ENCODE results near the gene NIN. TPM values are rescaled to one million over a fixed set of nuclear protein-coding genes. Genes with fewer than 3 reads are reported as not detected.

NIN gene
- total RNA-seq, 1 experiment from 2014 or later, result 36.5 TPM

DNA sequence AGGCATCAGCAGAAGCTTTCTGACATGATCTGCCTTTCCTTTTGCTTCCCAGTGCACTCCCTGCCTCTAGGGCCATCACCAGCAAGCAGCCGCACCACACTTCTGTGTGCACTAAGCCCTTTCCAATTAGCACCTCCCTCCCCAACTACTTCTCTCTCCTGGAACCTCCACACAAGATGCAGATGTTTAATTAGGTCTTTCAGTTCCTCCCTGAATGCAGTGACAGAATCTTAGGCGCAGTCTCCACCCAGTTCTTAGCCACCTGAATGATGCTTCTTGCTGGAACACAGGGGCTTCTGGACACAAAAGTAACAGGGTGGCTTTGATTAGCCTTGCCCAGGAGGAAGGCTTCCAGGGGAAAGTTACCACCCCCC lies 32.9 kb downstream of the NIN start:
- intact Hi-C loops (cut with micrococcal nuclease; ENCODE audit: unreplicated experiment), result no loop called here
- ChIA-PET CTCF (interaction anchor here (0.6 kb wide), 1 partner anchor 253 kb away, joined by 3 read pairs; no protein-coding TSS in a partner anchor), POLR2A (ENCODE audit: unreplicated experiment) (no interaction called here)
- Histone ChIP-seq H3K36me3 (ENCODE audit: low read depth) (no peaks in the 10 kb centered on the region), H3K9me3 (ENCODE audit: insufficient read depth, low read depth) (no peaks in the 10 kb centered on the region), H3K79me2 (ENCODE audit: low read depth) (no peaks in the 10 kb centered on the region), H3F3A (ENCODE audit: insufficient read depth, low read depth) (no peaks in the 10 kb centered on the region), H3K27me3 (ENCODE audit: insufficient read depth, low read depth) (no peaks in the 10 kb centered on the region), H3K4me3 (no peak overlapping the region), H3K27ac (no peak overlapping the region), H3K4me1 (replicated peaks; ENCODE audit: insufficient read depth) (no peaks in the 10 kb centered on the region; the same call in 1 of the 2 replicates), H4K20me1 (ENCODE audit: insufficient read depth) (no peaks in the 10 kb centered on the region), H3K9me2 (ENCODE audit: insufficient read depth) (no peaks in the 10 kb centered on the region), H2AFZ (no peak overlapping the region), H3K4me2 (no peak overlapping the region)
- no TSS peak for BruUV-seq (replicated peaks)
- no peak for TF ChIP-seq EZH2 (IDR thresholded peaks at IDR 0.05; ENCODE audit: low read depth)
- TF ChIP-seq, protein P1, sequence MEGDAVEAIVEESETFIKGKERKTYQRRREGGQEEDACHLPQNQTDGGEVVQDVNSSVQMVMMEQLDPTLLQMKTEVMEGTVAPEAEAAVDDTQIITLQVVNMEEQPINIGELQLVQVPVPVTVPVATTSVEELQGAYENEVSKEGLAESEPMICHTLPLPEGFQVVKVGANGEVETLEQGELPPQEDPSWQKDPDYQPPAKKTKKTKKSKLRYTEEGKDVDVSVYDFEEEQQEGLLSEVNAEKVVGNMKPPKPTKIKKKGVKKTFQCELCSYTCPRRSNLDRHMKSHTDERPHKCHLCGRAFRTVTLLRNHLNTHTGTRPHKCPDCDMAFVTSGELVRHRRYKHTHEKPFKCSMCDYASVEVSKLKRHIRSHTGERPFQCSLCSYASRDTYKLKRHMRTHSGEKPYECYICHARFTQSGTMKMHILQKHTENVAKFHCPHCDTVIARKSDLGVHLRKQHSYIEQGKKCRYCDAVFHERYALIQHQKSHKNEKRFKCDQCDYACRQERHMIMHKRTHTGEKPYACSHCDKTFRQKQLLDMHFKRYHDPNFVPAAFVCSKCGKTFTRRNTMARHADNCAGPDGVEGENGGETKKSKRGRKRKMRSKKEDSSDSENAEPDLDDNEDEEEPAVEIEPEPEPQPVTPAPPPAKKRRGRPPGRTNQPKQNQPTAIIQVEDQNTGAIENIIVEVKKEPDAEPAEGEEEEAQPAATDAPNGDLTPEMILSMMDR (conservative IDR thresholded peaks at IDR 0.05), result no peak
- no peak for DNase-seq

DNA sequence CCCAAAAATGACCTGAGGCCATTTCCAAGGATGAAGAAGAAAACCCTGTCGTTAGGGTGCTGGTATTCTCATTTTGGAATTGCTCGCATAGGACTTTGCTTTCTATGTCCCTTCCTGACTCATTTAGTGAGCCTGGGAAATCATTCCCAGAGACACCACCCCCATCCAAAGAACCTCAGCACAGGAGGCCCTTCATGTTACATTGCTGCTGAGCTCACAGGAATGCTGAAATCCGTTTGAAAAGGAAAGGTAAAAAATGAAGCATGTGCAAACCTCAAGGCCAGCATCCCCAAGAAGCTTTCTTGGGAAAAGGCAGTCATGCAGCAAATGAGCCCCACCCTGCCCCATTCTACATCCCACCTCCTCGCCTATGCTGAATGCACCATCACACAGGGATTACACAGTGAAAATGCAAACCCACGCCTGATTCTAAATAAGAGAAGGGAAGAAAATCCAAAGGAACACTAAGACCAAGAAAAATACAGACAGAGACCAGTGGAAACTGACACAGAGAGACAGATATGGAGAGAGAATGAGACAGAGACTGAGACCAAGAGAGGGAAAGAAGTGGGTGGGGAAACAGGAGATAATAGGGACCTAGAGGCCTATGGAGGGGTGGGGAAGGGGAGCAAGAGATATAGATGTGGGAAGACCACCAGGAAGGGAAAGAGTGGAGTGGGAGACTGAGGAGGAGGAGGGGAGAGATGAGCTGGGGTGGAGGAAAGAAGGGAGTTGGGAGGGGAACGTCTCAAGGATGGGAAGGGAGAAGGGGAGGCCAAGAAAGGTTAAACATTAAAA lies 33.5 kb downstream of the NIN start:
- CTCF ChIA-PET, result interaction anchor here (0.6 kb wide), 1 partner anchor 252 kb away, joined by 3 read pairs; no protein-coding TSS in a partner anchor
- intact Hi-C loops (cut with micrococcal nuclease; ENCODE audit: unreplicated experiment), result no loop called here

DNA sequence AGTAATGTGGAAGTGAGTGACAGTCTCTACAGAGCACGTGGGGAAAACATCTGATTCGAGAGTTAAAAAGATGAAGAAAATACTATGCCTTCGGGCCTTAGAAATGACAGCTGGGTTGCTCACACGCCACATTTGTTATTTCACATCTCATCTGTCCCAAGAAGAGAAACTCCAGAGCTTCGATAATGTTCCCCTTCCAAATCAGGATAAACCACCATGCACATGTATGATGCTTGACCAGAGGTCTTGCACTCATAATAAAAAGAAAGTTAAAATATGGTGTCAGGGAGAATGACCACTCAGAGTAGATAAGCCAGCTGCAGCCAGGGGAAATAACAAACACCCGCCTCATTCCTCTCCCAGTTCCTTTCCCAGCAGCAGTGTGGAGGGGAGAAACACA lies 34.6 kb downstream of the NIN start:
- no peak overlapping the region for H3K4me2 ChIP-seq
- no peaks in the 10 kb centered on the region for H3K36me3 ChIP-seq (ENCODE audit: low read depth)
- H3K4me3 ChIP-seq, result no peak overlapping the region
- CTCF ChIA-PET, result no interaction called here
- no peaks in the 10 kb centered on the region for H3K79me2 ChIP-seq (ENCODE audit: low read depth)
- POLR2A ChIA-PET (ENCODE audit: unreplicated experiment), result no interaction called here
- H3K9me3 ChIP-seq (ENCODE audit: insufficient read depth, low read depth), result no peaks in the 10 kb centered on the region
- no peaks in the 10 kb centered on the region for H3K27me3 ChIP-seq (ENCODE audit: insufficient read depth, low read depth)
- no peak overlapping the region for H2AFZ ChIP-seq
- no peak overlapping the region for H3K27ac ChIP-seq
- H3F3A ChIP-seq (ENCODE audit: insufficient read depth, low read depth), result no peaks in the 10 kb centered on the region
- H4K20me1 ChIP-seq (ENCODE audit: insufficient read depth), result no peaks in the 10 kb centered on the region
- TF ChIP-seq EZH2 (IDR thresholded peaks at IDR 0.05; ENCODE audit: low read depth), result no peak
- TF ChIP-seq, protein P1 (conservative IDR thresholded peaks at IDR 0.05), result no peak
- no peak for DNase-seq
- no peaks in the 10 kb centered on the region for H3K4me1 ChIP-seq (replicated peaks; ENCODE audit: insufficient read depth)
- intact Hi-C loops (cut with micrococcal nuclease; ENCODE audit: unreplicated experiment), result no loop called here
- no peaks in the 10 kb centered on the region for H3K9me2 ChIP-seq (ENCODE audit: insufficient read depth)
- no TSS peak for BruUV-seq (replicated peaks)

More for the DNA sequence above, 33.5 kb downstream of the NIN start:
- DNase-seq, result no peak
- H3K4me2 ChIP-seq, result no peak overlapping the region
- H3F3A ChIP-seq (ENCODE audit: insufficient read depth, low read depth), result no peaks in the 10 kb centered on the region
- POLR2A ChIA-PET (ENCODE audit: unreplicated experiment), result no interaction called here
- H3K79me2 ChIP-seq (ENCODE audit: low read depth), result no peaks in the 10 kb centered on the region
- BruUV-seq (replicated peaks), result no TSS peak
- H3K27ac ChIP-seq, result no peak overlapping the region
- no peaks in the 10 kb centered on the region for H3K9me3 ChIP-seq (ENCODE audit: insufficient read depth, low read depth)
- H3K27me3 ChIP-seq (ENCODE audit: insufficient read depth, low read depth), result no peaks in the 10 kb centered on the region
- H2AFZ ChIP-seq, result no peak overlapping the region
- H4K20me1 ChIP-seq (ENCODE audit: insufficient read depth), result no peaks in the 10 kb centered on the region
- H3K4me1 ChIP-seq (replicated peaks; ENCODE audit: insufficient read depth), result no peaks in the 10 kb centered on the region; the same call in 1 of the 2 replicates
- H3K36me3 ChIP-seq (ENCODE audit: low read depth), result no peaks in the 10 kb centered on the region
- H3K4me3 ChIP-seq, result no peak overlapping the region
- TF ChIP-seq, protein P1 (conservative IDR thresholded peaks at IDR 0.05), result no peak
- TF ChIP-seq EZH2 (IDR thresholded peaks at IDR 0.05; ENCODE audit: low read depth), result no peak
- no peaks in the 10 kb centered on the region for H3K9me2 ChIP-seq (ENCODE audit: insufficient read depth)
